Loucy (cell line): ENCODE measurements around the gene TCF19.
"Not testable (repeated sequence)": the region's sequence is repeated elsewhere in the genome, so short reads cannot be mapped to it uniquely, and the experiment has no call there.

Experiments
- H2AFZ ChIP-seq: fragments of 200-600 bp; sonication (generic); 2 replicates; pipeline ENCODE4 v1.6.0; 2016; ENCODE audit warnings: antibody characterized with exemption, mild to moderate bottlenecking, low read length, moderate library complexity
- H3F3A ChIP-seq: fragments of 200-600 bp; 2 replicates; pipeline ENCODE4 v1.6.0; 2016; ENCODE audit warnings: antibody characterized with exemption, low read depth, mild to moderate bottlenecking
- H3K27me3 ChIP-seq: fragments of 200-600 bp; sonication (generic); 2 replicates; pipeline ENCODE4 v1.6.1; 2014; ENCODE audit warnings: low read length, mild to moderate bottlenecking; ENCODE audit not compliant: insufficient read depth, poor library complexity, severe bottlenecking
- H3K36me3 ChIP-seq: fragments of 200-600 bp; sonication (generic); 2 replicates; pipeline ENCODE4 v1.6.1; 2016; ENCODE audit warnings: low read length; ENCODE audit not compliant: insufficient read depth
- H3K4me1 ChIP-seq: fragments of 200-600 bp; sonication (generic); 2 replicates; pipeline ENCODE4 v1.5.1; 2014; ENCODE audit warnings: low read length, mild to moderate bottlenecking; ENCODE audit not compliant: insufficient read depth, poor library complexity, severe bottlenecking
- H3K4me2 ChIP-seq: fragments of 200-600 bp; sonication (generic); 2 replicates; pipeline ENCODE4 v1.6.0; 2014; ENCODE audit warnings: antibody characterized with exemption, low read length, low read depth, mild to moderate bottlenecking; ENCODE audit not compliant: poor library complexity, severe bottlenecking
- H3K4me3 ChIP-seq: fragments of 200-600 bp; sonication (generic); 2 replicates; pipeline ENCODE4 v1.5.1; 2014; ENCODE audit warnings: low read length, mild to moderate bottlenecking, mixed read lengths; ENCODE audit not compliant: poor library complexity, severe bottlenecking
- H3K79me2 ChIP-seq: fragments of 200-600 bp; sonication (generic); 2 replicates; pipeline ENCODE4 v1.6.1; 2014; ENCODE audit warnings: low read length; ENCODE audit not compliant: insufficient read depth
- H3K9ac ChIP-seq: fragments of 200-600 bp; sonication (generic); 2 replicates; pipeline ENCODE4 v1.6.0; 2014; ENCODE audit warnings: mild to moderate bottlenecking, low read depth, low read length, moderate library complexity; ENCODE audit not compliant: poor library complexity, severe bottlenecking
- H3K9me2 ChIP-seq: fragments of 200-600 bp; sonication (generic); replicated peaks from 2 replicates; pipeline ENCODE4 v1.6.1; 2016; ENCODE audit warnings: low read depth, low read length, mixed read lengths
- H3K9me3 ChIP-seq: fragments of 200-600 bp; sonication (generic); 2 replicates; pipeline ENCODE4 v1.6.1; 2014; ENCODE audit warnings: mild to moderate bottlenecking, antibody characterized with exemption, low read length, low read depth; ENCODE audit not compliant: insufficient read depth
- H4K20me1 ChIP-seq: fragments of 200-600 bp; sonication (generic); 2 replicates; pipeline ENCODE4 v1.6.0; 2014; ENCODE audit warnings: antibody characterized with exemption, low read length, mild to moderate bottlenecking; ENCODE audit not compliant: insufficient read depth, poor library complexity, severe bottlenecking
- CTCF ChIP-seq: fragments of 200-600 bp; sonication (generic); conservative IDR thresholded peaks from 2 replicates; pipeline ENCODE4 v1.5.1; 2014; ENCODE audit warnings: mild to moderate bottlenecking, antibody characterized with exemption, low read length
- EZH2phosphoT487 ChIP-seq: fragments of 200-600 bp; IDR thresholded peaks from 2 replicates; pipeline ENCODE4 v1.6.1; 2018; ENCODE audit warnings: antibody characterized with exemption, mild to moderate bottlenecking, moderate library complexity, borderline replicate concordance

Gene TCF19

DNA sequence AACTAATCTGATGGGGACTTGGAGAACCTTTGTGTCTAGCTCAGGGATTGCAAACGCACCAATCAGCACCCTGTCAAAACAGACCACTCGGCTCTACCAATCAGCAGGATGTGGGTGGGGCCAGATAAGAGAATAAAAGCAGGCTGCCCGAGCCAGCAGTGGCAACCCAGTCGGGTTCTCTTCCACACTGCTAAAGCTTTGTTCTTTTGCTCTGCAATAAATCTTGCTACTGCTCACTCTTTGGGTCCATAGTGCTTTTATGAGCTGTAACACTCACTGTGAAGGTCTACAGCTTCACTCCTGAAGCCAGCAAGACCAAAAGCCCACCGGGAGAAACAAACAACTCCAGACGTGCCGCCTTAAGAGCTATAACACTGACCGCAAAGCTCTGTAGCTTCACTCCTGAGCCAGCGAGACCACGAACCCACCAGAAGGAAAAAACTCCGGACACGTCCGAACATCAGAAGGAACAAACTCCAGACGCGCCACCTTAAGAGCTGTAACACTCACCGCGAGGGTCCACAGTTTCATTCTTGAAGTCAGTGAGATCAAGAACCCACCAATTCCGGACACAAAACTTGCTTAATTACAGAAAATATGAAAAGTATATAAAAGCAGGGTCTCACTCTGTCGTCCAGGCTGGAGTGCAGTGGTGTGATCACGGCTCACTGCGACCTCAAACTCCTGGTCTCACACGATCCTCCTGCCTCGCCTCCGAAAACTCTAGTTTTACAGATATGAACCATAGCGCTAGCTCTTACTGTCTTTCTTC lies 38.0 kb downstream of the TCF19 start:
- Histone ChIP-seq H3K4me2 (peak overlapping the region; percentile 71), H3K79me2 (peaks cover 38% of the 10 kb centered on the region), H3K4me3 (peak overlapping the region; percentile 82), H3K4me1 (peaks cover 24% of the 10 kb centered on the region), H3K9ac (peak overlapping the region; percentile 95)
- not testable (repeated sequence) for H3K9me2 ChIP-seq, H3K36me3 ChIP-seq, H4K20me1 ChIP-seq, H3F3A ChIP-seq, H2AFZ ChIP-seq, H3K27me3 ChIP-seq, H3K9me3 ChIP-seq

DNA sequence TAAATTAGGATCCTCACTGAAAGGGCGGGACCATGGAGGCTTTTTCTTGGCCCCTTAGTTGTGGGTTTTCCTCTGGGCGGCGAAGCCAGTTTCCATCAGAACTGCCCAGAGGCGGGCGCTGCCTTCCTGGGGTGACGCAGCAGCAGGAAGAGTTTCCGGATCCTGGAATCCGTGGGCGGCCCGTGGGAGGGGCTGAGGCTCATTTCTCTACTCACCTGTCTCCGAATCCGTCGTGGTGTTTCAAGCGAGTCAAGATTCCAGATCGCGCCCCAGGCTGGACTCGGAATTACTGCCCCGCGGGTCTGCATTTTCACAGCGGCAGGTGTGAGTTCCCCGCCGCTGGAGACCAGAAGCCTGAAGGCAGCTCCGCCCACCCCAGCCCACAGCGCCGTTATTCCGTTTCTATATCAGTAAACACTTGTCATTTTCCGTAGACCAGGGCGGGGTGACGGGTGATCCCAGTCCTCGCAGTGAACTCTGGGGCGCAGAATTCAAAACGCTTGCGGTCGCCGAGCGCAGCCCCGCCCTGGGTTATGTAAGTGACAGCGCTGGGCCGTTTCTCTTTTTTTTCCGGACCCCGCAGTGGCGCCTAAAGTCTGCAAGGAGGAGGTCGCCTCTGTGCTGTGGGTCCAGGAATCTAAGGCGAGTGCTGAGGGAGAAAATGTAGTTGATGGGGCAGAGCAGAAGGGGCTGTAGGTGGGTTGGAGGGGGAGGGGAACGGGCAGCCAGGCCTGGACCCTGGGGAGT lies 39.3 kb downstream of the TCF19 start:
- Histone ChIP-seq H3K4me2 (peak overlapping the region; percentile 71), H3K4me3 (peak overlapping the region; percentile 82), H3F3A (no peaks in the 10 kb centered on the region), H3K79me2 (peaks cover 38% of the 10 kb centered on the region), H3K36me3 (no peaks in the 10 kb centered on the region), H3K27me3 (no peaks in the 10 kb centered on the region), H3K9me2 (no peaks in the 10 kb centered on the region), H2AFZ (peak overlapping the region; percentile 95), H4K20me1 (no peaks in the 10 kb centered on the region), H3K4me1 (peaks cover 32% of the 10 kb centered on the region), H3K9me3 (no peaks in the 10 kb centered on the region), H3K9ac (peak overlapping the region; percentile 95)
- TF ChIP-seq CTCF: no peak
- no peak for TF ChIP-seq EZH2phosphoT487

- H3F3A ChIP-seq, H3K9me3 ChIP-seq, H3K27me3 ChIP-seq, H3K36me3 ChIP-seq, H2AFZ ChIP-seq, H3K9me2 ChIP-seq, H4K20me1 ChIP-seq: not testable (repeated sequence)
- peaks cover 38% of the 10 kb centered on the region for H3K79me2 ChIP-seq
- H3K4me1 ChIP-seq: peaks cover 40% of the 10 kb centered on the region
- H3K4me3 ChIP-seq: peak overlapping the region; percentile 82
- H3K4me2 ChIP-seq: peak overlapping the region; percentile 71
- peak overlapping the region; percentile 95 for H3K9ac ChIP-seq
Measured at GRCh38 chr6:31199105-31199452, 40.7 kb downstream of the TCF19 start.

DNA sequence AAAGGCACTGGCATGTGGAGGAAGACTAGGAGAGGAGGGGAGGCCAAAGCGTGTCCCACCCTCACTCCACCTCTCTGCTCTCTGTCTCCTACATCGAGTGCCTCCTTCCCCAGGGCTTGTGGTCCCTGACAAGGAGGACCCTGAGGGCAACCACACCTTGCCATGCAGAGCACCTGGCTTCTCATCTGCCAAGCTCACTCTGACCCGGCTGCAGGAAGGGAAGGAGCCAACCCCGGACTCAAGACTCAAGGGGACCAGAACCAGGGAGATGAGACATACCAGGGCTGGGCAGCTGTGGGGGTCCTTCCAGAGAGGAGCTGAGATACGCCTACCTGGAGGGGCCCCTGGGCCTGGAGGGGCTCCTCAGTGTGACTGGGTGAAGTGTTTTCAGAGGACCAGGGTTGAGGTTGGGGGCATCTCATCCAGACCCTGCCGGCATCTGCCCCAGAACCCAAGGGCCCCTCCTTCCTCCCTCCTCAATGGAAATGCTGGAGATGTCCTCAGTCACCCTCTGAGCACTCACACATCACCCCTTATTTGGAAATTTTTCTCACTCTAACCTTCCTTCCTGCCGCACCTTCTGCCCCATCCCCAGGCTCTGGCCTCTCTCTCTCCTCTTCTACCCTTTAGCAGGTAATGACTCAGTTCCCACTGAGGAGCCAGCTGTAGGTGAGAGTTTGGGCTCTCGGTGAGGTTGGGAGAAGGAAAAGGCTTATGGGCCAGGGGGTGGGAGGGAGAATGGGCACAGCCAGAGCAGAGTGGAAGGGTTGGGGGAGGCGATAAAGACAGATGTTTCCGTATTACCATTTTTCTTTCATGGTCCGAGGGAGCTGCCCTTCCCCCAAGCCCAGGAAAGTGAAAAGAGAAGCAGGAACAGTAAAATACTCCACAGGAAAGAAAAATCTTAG lies 44.1 kb downstream of the TCF19 start:
- Histone ChIP-seq H3K27me3 (no peaks in the 10 kb centered on the region), H2AFZ (no peak overlapping the region), H3F3A (0 out of 2 replicates have a peak, but pooled peaks cover 3% of the 10 kb centered on the region), H3K4me1 (peaks cover 39% of the 10 kb centered on the region), H3K4me3 (peak overlapping the region; percentile 71), H4K20me1 (no peaks in the 10 kb centered on the region), H3K9me3 (no peaks in the 10 kb centered on the region), H3K9me2 (no peaks in the 10 kb centered on the region), H3K9ac (peak overlapping the region; percentile 35), H3K4me2 (peak overlapping the region; percentile 76), H3K79me2 (peaks cover 29% of the 10 kb centered on the region), H3K36me3 (no peaks in the 10 kb centered on the region)
- TF ChIP-seq EZH2phosphoT487: no peak
- TF ChIP-seq CTCF: no peak
